ENCODE results near the gene ADAMTSL1.
A peak's percentile ranks its signal among the peaks of the same experiment; 100 is the strongest.
"Not testable (repeated sequence)": the region's sequence is repeated elsewhere in the genome, so short reads cannot be mapped to it uniquely, and the experiment has no call there.

Gene ADAMTSL1

GRCh38 chr9:18905883-18906629 is 432.1 kb downstream of the ADAMTSL1 start:
- DNase-seq (ENCODE audit: low read depth, low spot score), result no peak

- DNase-seq (ENCODE audit: low read depth, low spot score), result peak; percentile 75
These were observed 432.9 kb downstream of the ADAMTSL1 start for GRCh38 chr9:18906656-18907395.

GRCh38 chr9:18907927-18908625 is 434.1 kb downstream of the ADAMTSL1 start:
- DNase-seq (ENCODE audit: low read depth, low spot score), result no peak

- DNase-seq (ENCODE audit: low read depth, low spot score), result no peak
These were observed 435.4 kb downstream of the ADAMTSL1 start for GRCh38 chr9:18909140-18910018.

GRCh38 chr9:18910435-18910834 is 436.5 kb downstream of the ADAMTSL1 start:
- DNase-seq (ENCODE audit: low read depth, low spot score), result peak; percentile 57

- DNase-seq (ENCODE audit: low read depth, low spot score), result no peak
These were observed 437.0 kb downstream of the ADAMTSL1 start for GRCh38 chr9:18910916-18911315.

GRCh38 chr9:18911714-18912342 is 437.9 kb downstream of the ADAMTSL1 start:
- DNase-seq (ENCODE audit: low read depth, low spot score), result no peak

GRCh38 chr9:18920141-18921084 is 446.5 kb downstream of the ADAMTSL1 start:
- DNase-seq (ENCODE audit: low read depth, low spot score), result no peak

- no peak for DNase-seq (ENCODE audit: low read depth, low spot score)
These were observed 447.6 kb downstream of the ADAMTSL1 start for GRCh38 chr9:18921366-18922075.

GRCh38 chr9:18922161-18922885 is 448.4 kb downstream of the ADAMTSL1 start:
- DNase-seq (ENCODE audit: low read depth, low spot score), result no peak

GRCh38 chr9:18923167-18923566 is 449.2 kb downstream of the ADAMTSL1 start:
- no peak for DNase-seq (ENCODE audit: low read depth, low spot score)

- DNase-seq (ENCODE audit: low read depth, low spot score), result no peak
These were observed 449.9 kb downstream of the ADAMTSL1 start for GRCh38 chr9:18923671-18924430.

- DNase-seq (ENCODE audit: low read depth, low spot score), result no peak
These were observed 451.9 kb downstream of the ADAMTSL1 start for GRCh38 chr9:18925880-18926279.

GRCh38 chr9:18926513-18926912 is 452.6 kb downstream of the ADAMTSL1 start:
- DNase-seq (ENCODE audit: low read depth, low spot score), result no peak

- DNase-seq (ENCODE audit: low read depth, low spot score), result peak; percentile 59
These were observed 454.8 kb downstream of the ADAMTSL1 start for GRCh38 chr9:18928711-18929110.

- DNase-seq (ENCODE audit: low read depth, low spot score), result not testable (repeated sequence)
These were observed 456.7 kb downstream of the ADAMTSL1 start for GRCh38 chr9:18930611-18931010.

GRCh38 chr9:18935541-18935940 is 461.6 kb downstream of the ADAMTSL1 start:
- DNase-seq (ENCODE audit: low read depth, low spot score), result peak; percentile 11
